WTC11 (cell line): ENCODE results near the gene TANC1. TPM values are rescaled to one million over a fixed set of nuclear protein-coding genes. Genes with fewer than 3 reads are reported as not detected.

Source experiments
- ATAC-seq: fragments of 200-7000 bp; cut with Tn5 transposase; 2 replicates; pipeline ENCODE4 v1.10.0; 2021; ENCODE audit warnings: mild to moderate bottlenecking, moderate library complexity
- CTCF ChIA-PET: fragments of 300-600 bp; sonication (Branson Sonifier 250); formaldehyde crosslinking; loops from one replicate; lab custom pipeline; 2021; ENCODE audit warnings: antibody characterized with exemption; lab: Charles Lee
- POLR2A ChIA-PET: fragments of 350-600 bp; sonication (Branson Sonifier 250); formaldehyde crosslinking; loops from one replicate; lab custom pipeline; 2021; ENCODE audit warnings: antibody characterized with exemption; lab: Charles Lee
- DNase-seq: peaks from one replicate; pipeline ENCODE4 v3.0.0; 2021; ENCODE audit warnings: low spot score
- H3K27ac Mint-ChIP-seq: 2 replicates; pipeline ENCODE4 v1.8.0; 2021; ENCODE audit warnings: mixed read lengths
- H3K27me3 Mint-ChIP-seq: 2 replicates; pipeline ENCODE4 v1.8.0; 2021; ENCODE audit warnings: low read depth, mild to moderate bottlenecking, moderate library complexity, mixed read lengths
- H3K36me3 Mint-ChIP-seq: 2 replicates; pipeline ENCODE4 v1.8.0; 2021; ENCODE audit warnings: mixed read lengths
- H3K4me1 Mint-ChIP-seq: 2 replicates; pipeline ENCODE4 v1.8.0; 2022; ENCODE audit warnings: mixed read lengths
- H3K4me3 Mint-ChIP-seq: 2 replicates; pipeline ENCODE4 v1.8.0; 2021; ENCODE audit warnings: mild to moderate bottlenecking, moderate library complexity, mixed read lengths
- H3K9me3 Mint-ChIP-seq: 2 replicates; pipeline ENCODE4 v1.8.0; 2021; ENCODE audit warnings: mixed read lengths
- ATF6 ChIP-seq: sonication (generic); formaldehyde crosslinking; IDR thresholded peaks from 2 replicates; pipeline ENCODE4 v1.8.1; 2023; ENCODE audit warnings: mild to moderate bottlenecking, missing genetic modification reagents
- E2F5 ChIP-seq: sonication (generic); formaldehyde crosslinking; IDR thresholded peaks from 2 replicates; pipeline ENCODE4 v1.8.1; 2022; ENCODE audit warnings: mild to moderate bottlenecking, moderate library complexity, missing genetic modification reagents
- ESRRA ChIP-seq: sonication (generic); formaldehyde crosslinking; IDR thresholded peaks from 2 replicates; pipeline ENCODE4 v1.8.1; 2022; ENCODE audit warnings: mild to moderate bottlenecking, missing genetic modification reagents, borderline replicate concordance
- GRHL2 ChIP-seq: fragments of 250-450 bp; sonication (Bioruptor Pico); IDR thresholded peaks from 2 replicates; pipeline ENCODE4 v1.8.0; 2022; ENCODE audit warnings: mild to moderate bottlenecking, moderate library complexity; ENCODE audit not compliant: insufficient replicate concordance, severe bottlenecking
- IRF2 ChIP-seq: sonication (generic); formaldehyde crosslinking; IDR thresholded peaks from 2 replicates; pipeline ENCODE4 v1.8.0; 2022; ENCODE audit warnings: low read depth, missing genetic modification reagents, borderline replicate concordance
- JAZF1 ChIP-seq: fragments of 250-450 bp; sonication (Bioruptor Pico); IDR thresholded peaks from 2 replicates; pipeline ENCODE4 v1.9.0; 2021; ENCODE audit warnings: moderate library complexity, mild to moderate bottlenecking, inconsistent platforms
- MLX ChIP-seq: sonication (generic); formaldehyde crosslinking; IDR thresholded peaks from 2 replicates; pipeline ENCODE4 v1.8.1; 2023; ENCODE audit warnings: mild to moderate bottlenecking, missing genetic modification reagents, moderate library complexity
- MXD4 ChIP-seq: fragments of 250-450 bp; sonication (Bioruptor Pico); IDR thresholded peaks from 2 replicates; pipeline ENCODE4 v1.8.0; 2021; ENCODE audit warnings: mild to moderate bottlenecking, moderate library complexity, borderline replicate concordance
- RELA ChIP-seq: sonication (generic); formaldehyde crosslinking; IDR thresholded peaks from 2 replicates; pipeline ENCODE4 v1.8.1; 2022; ENCODE audit warnings: missing genetic modification reagents, mild to moderate bottlenecking, borderline replicate concordance
- STAT6 ChIP-seq: sonication (generic); formaldehyde crosslinking; conservative IDR thresholded peaks from 2 replicates; pipeline ENCODE4 v1.8.1; 2023; ENCODE audit warnings: mild to moderate bottlenecking, low read depth, missing genetic modification reagents, moderate library complexity
- USF2 ChIP-seq: sonication (generic); formaldehyde crosslinking; IDR thresholded peaks from 2 replicates; pipeline ENCODE4 v1.8.1; 2023; ENCODE audit warnings: mild to moderate bottlenecking, missing genetic modification reagents, moderate library complexity
- ZNF671 ChIP-seq: fragments of 250-450 bp; sonication (Bioruptor Pico); IDR thresholded peaks from 2 replicates; pipeline ENCODE4 v1.8.0; 2021; ENCODE audit warnings: mild to moderate bottlenecking
- total RNA-seq: library from RNA; stranded (reverse); gene quantifications from 3 replicates; pipeline ENCODE4 v1.2.3, GENCODE V29; 2021

Gene TANC1
- total RNA-seq, 1 experiment from 2014 or later, result 11.6 TPM

GRCh38 chr2:159204381-159205144, 236.1 kb downstream of the TANC1 start (continued):
- TF ChIP-seq GRHL2 (CRISPR knock-in tag) (no peak), MXD4 (no peak), E2F5 (CRISPR knock-in tag) (no peak), USF2 (CRISPR knock-in tag) (no peak), MLX (no peak), ATF6 (no peak), RELA (no peak)

- no peaks in the 10 kb centered on the region for H3K9me3 Mint-ChIP-seq
- CTCF ChIA-PET, result no interaction called here
- no peak for ATAC-seq
Measured at GRCh38 chr2:159206736-159207380, 238.4 kb downstream of the TANC1 start.

GRCh38 chr2:159208438-159208837, 240.0 kb downstream of the TANC1 start:
- H3K36me3 Mint-ChIP-seq, result no peaks in the 10 kb centered on the region
- H3K4me3 Mint-ChIP-seq, result no peak overlapping the region
- CTCF ChIA-PET, result interaction anchor here (1.0 kb wide), 1 partner anchor 8 kb away, joined by 3 read pairs; no protein-coding TSS in a partner anchor

More at GRCh38 chr2:159206736-159207380, 238.4 kb downstream of the TANC1 start:
- peaks cover 44% of the 10 kb centered on the region for H3K27me3 Mint-ChIP-seq
- POLR2A ChIA-PET, result interaction anchor here (0.6 kb wide), 1 partner anchor 71 kb away, joined by 3 read pairs; no protein-coding TSS in a partner anchor
- no peak overlapping the region for H3K4me3 Mint-ChIP-seq
- no peak overlapping the region for H3K27ac Mint-ChIP-seq
- H3K4me1 Mint-ChIP-seq, result peaks cover 9% of the 10 kb centered on the region
- DNase-seq, result no peak
- no peaks in the 10 kb centered on the region for H3K36me3 Mint-ChIP-seq
- TF ChIP-seq ESRRA (no peak), ZNF671 (CRISPR knock-in tag) (no peak), JAZF1 (CRISPR knock-in tag) (no peak), STAT6 (CRISPR knock-in tag) (no peak)

More at GRCh38 chr2:159208438-159208837, 240.0 kb downstream of the TANC1 start:
- no peaks in the 10 kb centered on the region for H3K9me3 Mint-ChIP-seq
- peaks cover 18% of the 10 kb centered on the region for H3K4me1 Mint-ChIP-seq
- no peak overlapping the region for H3K27ac Mint-ChIP-seq
- DNase-seq (no peak), ATAC-seq (no peak)
- POLR2A ChIA-PET, result no interaction called here
- TF ChIP-seq IRF2 (CRISPR knock-in tag), result no peak
- TF ChIP-seq, all 79 proteins: peak for 0
- H3K27me3 Mint-ChIP-seq, result peaks cover 59% of the 10 kb centered on the region
